CD4-positive, alpha-beta T cell treated with Interleukin-1 beta for 1 hour (primary cell): Measurements from ENCODE around the gene UCK2.
"Not testable (repeated sequence)": the region's sequence is repeated elsewhere in the genome, so short reads cannot be mapped to it uniquely, and the experiment has no call there.

Experiments used
- DNase-seq, 2 donors: peaks; one replicate each; pipeline ENCODE4 v3.0.0-alpha.2; 2020 to 2022

The UCK2 gene

DNA sequence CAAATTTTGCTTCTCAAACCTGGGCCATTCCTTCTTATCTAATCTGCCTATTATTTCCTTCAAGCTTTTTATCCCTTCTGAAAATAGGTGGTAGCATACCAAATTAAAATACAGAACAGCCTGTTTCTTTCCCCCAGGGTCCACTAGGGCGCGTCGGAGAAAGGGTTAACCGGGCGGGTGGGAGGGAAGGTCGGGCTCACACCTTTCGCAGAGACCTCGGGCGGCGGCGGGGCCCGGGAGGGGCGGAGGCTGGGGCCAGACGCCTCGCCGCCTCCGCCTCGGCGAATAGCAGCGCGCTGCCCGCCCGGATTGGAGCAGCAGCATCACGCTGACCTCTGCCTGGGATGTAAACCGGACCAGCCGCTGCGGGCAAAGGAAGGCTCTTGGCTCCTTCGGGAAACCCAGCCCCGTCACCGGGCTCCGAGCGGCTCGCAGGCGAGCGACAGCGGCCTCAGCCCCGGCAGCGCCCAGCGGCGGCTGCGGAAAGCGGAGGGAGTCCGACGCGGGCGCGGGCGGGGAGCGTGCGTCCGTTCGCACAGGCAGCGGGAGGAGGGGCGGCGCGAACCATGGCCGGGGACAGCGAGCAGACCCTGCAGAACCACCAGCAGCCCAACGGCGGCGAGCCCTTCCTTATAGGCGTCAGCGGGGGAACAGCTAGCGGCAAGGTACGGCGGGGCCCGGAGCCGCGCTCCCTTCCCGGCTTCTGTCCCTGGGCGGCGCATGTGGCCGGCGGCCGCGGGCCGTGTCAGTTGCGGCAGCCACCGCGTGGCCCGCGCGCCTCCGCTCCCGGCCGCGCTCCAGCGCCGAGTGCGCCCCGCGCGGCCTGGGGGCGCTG, at the start of gene UCK2:
Gene UCK2, plus strand, starts transcription at position 347 of the 835 bp plus-strand sequence. Its CDS starts 220 bp downstream, at position 567.
- peak; percentile 48 to 53 for DNase-seq

DNA sequence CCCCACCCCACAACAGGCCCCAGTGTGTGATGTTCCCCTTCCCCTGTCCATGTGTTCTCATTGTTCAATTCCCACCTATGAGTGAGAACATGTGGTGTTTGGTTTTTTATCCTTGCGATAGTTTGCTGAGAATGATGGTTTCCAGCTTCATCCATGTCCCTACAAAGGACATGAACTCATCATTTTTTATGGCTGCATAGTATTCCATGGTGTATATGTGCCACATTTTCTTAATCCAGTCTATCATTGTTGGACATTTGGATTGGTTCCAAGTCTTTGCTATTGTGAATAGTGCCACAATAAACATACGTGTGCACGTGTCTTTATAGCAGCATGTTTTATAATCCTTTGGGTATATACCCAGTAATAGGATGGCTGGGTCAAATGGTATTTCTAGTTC, 49.2 kb upstream of the UCK2 start:
- not testable (repeated sequence) for DNase-seq

DNA sequence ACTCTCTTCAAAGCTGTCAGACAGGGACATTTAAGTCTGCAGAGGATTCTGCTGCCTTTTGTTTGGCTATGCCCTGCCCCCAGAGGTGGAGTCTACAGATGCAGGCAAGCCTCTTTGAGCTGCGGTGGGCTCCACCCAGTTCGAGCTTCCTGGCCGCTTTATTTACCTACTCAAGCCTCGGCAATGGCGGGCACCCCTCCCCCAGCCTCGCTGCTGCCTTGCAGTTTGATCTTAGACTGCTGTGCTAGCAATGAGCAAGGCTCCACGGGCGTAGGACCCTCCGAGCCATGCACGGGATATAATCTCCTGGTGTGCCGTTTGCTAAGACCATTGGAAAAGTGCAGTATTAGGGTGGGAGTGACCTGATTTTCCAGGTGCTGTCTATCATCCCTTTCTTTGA, 43.9 kb upstream of the UCK2 start:
- DNase-seq, result not testable (repeated sequence)

DNA sequence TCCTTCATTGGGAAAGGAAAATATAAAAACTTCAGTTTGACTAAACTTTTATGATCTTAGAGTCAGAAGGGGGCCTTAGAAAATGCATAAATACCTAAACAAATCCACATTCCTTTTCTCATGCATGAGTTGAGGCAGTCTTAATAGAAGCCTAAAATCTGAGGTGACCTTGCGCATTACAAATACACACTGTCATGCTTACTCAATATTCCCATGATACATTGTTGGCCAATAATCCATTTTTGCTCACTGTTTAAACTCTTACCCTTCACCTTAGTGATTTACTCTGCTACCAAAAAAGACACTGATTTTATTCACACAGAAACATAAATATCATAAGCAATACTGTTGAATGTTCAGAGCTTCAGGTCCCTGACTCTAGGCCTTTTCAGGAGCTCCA, 39.7 kb upstream of the UCK2 start:
- no peak for DNase-seq

DNA sequence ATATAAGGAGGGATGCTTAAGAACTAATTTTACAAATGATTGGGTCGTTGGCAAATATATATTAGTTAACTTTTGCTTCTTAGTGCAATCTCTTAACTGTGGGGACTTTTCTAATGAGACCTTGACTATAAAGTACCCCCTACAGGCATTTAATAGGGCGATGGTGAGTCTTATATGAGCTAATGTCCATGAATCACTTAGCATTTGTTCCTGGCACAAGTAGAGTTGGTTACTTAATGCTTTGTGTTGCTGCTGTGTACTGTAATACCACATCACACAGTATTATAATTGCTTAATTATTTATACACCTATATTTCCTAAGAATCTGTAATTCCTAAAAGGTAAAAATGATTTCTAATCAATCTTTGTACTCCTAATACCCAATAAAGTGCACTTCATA, 33.5 kb upstream of the UCK2 start:
- no peak for DNase-seq

DNA sequence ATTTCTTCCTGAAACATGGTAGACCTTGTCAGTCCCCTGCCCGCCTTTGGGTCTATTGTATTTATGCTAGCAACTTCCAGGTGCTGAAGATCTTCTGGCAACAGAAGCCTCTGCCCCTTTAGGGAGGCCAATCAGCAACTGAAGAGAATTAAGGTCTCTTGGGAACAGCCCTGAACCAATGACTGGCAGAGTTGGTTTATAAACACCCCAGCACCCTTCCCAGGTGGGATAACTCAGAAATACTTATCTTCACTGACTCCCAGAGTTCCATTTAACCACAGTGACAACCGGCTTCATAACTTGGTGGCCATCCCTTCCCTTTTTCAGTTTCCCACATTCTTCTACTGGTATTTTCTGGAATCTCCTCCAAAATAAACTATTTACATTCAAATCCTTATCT, 31.5 kb upstream of the UCK2 start:
- DNase-seq, result no peak

DNA sequence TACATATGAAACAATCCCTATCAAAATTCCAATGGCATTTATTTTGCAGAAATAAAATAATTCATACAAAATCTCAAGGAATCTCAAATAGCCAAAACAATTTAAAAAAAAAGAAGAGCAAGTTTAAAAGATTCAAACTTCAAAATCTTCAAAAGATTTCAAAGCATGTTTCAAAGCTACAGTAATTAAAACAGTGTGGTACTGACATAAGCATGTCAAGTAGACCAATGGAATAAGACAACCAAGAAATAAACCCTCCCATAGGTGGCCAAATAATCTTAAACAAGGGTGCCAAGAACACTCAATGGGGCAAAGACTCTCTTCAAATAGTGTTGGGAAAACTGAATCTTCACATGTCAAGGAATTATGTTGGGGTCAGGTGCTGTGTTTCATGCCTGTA, 28.0 kb upstream of the UCK2 start:
- DNase-seq, result no peak

DNA sequence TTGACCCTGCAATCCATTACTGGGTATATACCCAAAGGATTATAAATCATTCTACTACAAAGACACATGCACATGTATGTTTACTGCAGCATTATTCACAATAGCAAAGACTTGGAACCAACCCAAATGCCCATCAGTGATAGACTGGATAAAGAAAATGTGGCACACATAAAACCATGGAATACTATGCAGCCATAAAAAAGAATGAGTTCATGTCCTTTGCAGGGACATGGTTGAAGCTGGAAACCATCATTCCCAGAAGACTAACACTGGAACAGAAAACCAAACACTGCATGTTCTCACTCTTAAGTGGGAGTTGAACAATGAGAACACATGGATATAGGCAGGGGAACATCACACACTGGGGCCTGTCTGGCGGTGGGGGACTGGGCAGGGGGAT, 22.9 kb upstream of the UCK2 start:
- not testable (repeated sequence) for DNase-seq

DNA sequence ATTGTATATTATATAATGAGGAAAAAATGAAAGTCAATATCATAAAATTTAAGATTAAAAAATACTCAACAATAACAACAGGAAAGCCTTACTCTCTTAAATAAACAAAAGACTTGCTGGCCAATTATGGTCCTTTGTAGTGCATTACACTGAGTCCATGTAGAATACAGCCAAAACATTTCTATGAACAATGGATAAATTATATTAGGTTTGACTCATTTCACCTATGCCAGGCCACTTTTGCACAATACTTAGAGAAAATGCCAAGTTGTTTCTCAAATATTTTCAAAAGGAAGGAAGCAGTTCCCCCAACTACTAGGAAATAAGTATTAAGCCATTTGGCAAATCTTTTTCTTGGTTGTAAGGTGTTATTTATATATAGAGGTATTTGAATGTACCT, 19.8 kb upstream of the UCK2 start:
- DNase-seq, result no peak

DNA sequence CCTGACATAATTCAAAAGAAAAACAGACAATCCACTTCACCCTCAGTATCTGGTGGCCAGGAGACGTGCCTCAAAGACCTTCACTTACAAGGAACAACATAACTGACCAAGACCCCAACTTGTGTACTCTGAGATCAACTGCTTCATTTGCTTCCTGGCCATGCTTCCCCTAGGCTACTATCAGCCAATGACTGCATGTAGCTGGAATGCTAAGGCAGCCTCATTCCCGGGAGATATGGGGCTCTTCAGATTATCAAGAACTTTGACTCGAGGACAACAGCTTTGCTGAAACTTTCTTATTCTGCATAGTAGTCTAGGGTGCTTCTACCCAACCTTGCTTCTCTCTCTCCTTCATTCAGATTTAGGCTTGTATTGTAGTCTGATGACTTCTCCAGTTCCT, 11.7 kb upstream of the UCK2 start:
- no peak for DNase-seq

DNA sequence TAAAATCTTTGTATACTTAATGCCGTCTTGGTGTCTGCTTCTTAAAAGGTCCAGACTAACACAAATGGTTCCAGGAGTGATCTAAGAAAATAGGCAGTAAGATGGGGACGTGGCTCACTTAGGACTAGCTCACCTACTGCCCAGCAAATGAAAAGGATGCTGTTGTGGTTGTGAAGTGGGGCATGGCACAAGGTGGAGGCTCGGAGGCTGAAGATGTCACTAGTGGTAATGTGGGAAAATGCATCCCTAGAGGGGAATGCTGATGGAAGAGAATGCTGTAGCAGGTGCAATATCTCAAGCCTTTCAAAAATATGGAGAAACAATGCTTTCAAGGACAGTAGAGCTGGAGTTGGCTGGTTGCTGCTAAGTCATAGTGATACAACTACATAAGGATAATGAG, 11.3 kb upstream of the UCK2 start:
- no peak for DNase-seq

DNA sequence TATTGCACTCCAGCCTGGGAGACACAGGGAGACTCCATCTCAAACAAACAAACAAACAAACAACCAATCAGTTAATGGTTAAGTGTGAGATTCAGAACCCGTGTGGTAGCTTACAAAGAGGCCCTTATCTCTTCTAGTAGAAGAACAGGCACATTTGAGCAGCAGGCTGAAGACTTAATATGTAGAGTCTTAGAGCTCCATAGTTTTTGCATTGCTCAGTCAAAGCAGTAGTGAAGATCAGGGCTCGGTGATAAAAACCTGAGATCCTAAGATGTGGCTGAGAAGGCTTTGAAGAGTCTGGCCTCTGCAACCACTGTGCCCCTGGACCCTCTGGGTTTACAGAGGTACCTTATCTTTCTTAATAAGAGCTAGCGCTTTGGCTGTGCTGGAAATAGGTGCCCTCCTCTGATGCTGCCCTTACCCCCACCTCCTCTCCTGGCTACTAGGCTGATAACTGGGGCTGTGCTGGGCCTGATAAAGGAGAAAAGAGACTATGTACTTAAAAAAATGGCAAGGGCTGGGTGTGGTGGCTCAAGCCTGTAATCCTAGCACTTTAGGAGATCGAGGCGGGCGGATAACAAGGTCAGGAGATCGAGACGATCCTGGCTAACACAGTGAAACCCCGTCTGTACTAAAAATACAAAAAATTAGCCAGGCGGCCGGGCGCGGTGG, 10.5 kb upstream of the UCK2 start:
- DNase-seq, result no peak

DNA sequence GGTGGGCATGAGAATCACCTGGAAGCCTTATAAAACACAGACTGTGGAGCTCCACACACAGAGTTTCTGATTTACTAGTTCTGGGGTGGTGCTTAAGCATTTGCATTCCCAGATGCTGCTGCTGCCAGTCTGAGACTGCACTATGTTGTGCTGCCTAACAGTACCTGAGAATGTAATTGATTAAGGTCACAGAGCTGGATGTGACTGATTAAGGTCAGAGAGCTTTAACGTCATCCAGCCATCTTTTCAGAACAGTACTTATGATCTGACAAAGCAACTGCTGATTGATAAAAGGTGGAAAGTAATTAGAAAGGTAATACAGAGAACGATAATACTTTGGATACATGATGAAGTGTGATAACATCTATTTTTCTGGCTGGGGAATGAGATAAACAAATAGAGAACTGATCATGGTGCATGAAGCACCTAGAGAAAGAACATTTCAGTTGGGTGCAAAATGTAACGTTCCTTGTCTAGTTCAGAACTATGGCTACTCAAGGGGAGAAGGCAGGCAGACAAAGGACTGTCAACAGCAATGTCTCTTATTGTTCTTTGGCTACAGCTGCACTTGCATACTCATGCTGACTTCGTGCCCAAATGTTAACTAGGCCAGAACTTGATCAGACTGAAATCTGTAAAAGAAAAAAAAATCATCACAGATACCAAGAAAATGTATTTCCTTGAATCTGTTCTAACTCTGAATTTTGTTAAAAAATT, 3.7 kb upstream of the UCK2 start:
- no peak for DNase-seq

DNA sequence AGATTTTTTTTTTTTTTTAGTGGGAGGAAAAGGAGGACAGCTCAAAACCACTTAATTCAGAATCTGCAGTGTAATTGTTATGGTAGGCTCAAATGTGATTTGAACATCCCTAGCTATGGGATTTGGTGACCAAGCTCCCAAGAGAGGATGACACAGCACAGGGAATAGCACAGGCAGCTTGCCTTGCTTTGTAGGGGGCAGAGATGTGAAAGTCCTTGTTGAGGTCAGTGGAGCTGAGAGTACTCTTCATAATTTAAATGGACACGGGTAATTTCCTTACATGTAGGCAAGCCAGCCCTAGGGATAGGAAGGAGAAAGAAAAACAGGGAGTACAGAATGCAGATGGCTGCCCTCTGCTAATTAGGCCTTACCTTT, 3.2 kb upstream of the UCK2 start:
- DNase-seq, result no peak

DNA sequence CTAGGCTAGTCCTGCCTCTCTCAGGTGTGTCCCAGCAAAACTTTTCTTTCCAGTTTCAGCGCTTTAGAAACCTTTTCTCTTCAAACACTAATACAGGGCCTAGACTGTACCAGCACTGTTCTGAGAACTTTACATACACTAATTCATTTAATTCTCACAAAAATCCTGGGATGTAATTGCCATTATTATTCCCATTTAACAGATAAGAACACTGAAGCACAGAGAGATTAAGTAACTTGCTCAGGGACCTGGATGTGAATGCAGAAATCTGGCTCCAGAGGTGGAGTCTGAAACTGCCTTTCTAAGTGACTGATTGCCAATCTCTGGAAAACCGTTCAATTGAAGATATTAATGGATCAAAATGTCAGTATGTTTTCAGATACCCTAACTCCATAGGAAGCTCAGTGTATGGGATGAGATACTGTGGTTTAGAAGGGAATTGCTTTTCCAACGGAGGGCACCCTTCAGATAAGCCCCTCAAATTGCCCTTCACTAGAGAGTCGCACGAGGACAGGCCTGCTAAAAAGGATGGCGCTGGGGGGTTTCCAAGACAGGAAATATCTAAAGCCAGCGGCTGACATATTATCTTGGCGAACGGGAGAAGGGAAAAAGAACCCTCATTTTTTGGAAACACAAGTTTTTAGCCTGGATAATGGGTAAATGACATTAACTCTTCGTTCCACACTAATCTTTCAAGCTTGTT, 698 bp upstream of the UCK2 start:
- no peak for DNase-seq

DNA sequence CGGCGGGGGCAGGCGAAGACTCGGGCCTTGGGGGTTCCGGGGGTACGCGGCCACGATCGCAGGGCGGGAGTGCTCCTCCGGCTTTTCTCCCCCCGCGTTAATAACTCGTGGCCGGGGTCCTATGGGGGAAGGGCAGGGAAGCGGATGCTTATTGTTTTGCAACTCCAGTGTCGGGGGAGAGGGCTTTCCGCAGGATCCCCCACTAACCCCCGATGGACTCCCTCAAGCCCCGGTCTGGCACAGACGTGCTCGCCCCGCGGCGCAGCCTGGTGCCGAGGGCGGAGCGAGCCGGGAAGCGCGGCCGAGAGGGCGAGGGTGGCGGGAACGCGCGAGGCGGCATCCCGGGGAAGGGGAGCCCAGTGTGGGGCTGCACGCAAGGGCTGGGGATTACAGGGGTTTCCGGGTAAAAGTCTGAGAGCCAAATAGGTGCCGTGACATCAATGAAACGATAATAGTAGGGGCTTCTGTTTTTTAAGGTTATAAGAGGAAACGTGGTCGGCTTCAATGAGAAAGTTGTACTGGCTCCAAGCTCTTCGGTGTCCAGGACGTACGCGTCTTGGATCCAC, 772 bp downstream of the UCK2 start:
- DNase-seq, result peak in 1 of 2 donors; percentile 30

DNA sequence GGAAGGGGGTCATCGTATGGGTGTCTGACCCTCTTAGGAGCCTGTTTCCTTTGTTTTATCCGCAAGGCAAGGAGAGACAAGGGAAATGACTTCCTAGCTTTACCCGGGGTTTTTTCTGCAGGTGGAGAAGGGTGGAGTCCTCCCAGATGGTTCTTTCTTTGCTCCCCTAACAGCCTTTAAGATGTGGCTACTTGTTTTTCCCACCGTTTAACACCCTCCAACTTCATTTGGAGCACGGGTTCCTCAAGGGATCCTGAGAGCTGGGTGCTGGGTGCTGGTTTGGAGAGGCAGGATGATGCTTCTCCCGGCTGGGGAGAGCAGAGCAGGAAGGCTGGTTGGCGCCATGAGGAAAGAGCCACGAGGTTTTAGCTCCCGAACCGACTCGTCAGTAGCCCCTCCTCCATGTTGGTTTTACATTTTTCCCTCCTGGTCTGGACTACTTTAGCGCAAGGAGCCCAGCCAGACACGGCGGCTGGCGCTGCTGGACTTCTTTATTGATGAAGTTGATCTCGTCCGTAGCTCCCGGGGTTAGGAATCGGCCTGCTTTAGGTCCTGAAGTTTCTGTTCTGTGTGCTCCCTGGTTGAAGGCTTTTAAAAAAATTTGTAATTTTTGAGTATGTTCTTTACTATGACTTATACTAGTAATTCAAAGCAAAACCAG, 1.4 kb downstream of the UCK2 start:
- DNase-seq, result peak; percentile 3 to 4

DNA sequence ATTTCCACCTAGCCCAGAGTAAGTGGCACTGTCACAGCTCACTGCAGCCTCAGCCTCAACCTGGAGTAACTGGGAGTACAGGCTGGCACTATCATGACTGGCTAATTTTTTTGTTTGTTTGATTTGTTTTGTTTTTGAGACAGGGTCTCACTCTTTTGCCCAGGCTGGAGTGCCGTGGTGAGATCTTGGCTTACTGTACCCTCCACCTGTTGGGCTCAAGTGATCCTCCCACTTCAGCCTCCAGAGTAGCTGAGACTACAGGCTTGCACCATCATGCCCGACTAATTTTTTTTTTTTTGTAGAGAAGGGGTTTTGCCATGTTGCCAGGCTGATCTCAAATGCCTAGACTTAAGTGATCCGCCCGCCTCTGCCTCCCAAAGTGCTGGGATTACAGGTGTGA, 2.5 kb downstream of the UCK2 start:
- no peak for DNase-seq

DNA sequence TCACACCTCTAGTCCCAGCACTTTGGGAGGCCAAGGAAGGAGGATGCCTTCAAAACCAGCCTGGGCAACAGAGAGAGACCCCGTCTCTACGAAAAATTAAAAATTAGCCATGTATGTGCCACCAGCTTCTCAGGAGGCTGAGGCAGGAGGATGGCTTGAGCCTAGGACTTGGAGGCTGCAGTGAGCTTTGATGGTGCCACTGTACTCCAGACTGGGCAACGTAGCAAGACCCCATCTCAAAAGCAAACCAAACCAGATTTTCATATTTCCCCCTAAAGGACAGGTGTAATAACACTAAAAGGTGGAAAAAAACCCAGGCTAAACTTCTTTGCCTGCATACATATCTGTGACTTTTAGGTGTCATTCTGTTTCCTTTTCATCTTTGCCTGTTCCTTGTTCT, 3.7 kb downstream of the UCK2 start:
- no peak for DNase-seq

DNA sequence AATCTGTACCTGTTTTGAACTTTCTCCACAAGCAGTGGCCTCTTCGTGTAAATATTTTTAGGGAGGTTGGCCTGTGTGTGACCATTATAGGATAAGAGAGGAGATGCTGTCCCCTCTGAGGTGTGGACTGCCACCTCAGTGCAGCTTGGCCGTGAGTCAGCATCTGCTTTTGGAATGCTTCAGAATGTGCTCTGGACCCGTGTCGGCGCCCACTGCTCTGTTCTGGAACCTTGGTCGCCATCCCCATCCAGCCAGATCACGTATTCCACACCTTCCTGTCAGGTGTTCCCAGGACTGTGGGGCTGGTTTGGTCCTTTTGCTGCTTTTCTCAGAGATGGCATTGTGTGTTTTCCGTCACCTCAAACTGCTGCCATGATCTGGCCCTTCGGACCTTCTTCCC, 5.5 kb downstream of the UCK2 start:
- no peak for DNase-seq

DNA sequence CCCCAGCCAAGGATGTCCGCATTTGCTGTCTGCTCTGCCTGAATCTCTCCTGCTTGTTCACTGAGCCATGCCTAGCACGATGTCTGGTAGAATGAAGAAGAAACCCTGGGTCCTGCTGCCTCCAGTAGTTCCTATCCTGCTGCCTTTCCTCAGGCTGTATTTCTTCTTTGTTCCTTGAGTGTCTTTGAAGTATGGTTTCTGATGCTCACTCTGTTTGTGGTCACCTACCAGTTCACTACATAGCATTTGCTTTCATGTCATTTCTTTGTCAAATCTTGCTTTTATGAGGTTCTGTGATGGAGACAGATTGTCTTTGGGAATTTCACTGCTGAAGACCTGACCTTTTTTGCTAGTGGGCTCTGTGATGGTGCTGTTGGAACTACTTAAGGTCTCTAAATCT, 5.9 kb downstream of the UCK2 start:
- no peak for DNase-seq

DNA sequence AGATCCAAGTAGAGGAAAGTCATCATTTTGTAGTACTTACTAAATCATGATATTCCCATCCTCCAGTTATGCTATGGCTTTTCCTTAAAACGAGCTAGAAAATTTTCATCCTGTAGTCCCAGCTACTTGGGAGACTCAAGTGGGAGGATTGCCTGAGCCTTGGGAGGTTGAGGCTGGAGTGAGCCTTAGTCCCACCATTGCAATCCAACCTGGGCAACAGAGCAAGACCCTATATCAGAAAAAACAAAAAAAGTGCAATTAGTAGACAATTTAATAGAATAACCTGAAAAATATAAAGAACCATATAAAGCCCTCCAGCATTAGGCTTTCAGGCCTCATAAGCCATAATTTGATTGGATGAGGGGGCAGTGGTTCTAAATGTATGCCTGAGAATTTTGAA, 6.8 kb downstream of the UCK2 start:
- no peak for DNase-seq
